ENCODE results near the gene GARIN5A.

DNA sequence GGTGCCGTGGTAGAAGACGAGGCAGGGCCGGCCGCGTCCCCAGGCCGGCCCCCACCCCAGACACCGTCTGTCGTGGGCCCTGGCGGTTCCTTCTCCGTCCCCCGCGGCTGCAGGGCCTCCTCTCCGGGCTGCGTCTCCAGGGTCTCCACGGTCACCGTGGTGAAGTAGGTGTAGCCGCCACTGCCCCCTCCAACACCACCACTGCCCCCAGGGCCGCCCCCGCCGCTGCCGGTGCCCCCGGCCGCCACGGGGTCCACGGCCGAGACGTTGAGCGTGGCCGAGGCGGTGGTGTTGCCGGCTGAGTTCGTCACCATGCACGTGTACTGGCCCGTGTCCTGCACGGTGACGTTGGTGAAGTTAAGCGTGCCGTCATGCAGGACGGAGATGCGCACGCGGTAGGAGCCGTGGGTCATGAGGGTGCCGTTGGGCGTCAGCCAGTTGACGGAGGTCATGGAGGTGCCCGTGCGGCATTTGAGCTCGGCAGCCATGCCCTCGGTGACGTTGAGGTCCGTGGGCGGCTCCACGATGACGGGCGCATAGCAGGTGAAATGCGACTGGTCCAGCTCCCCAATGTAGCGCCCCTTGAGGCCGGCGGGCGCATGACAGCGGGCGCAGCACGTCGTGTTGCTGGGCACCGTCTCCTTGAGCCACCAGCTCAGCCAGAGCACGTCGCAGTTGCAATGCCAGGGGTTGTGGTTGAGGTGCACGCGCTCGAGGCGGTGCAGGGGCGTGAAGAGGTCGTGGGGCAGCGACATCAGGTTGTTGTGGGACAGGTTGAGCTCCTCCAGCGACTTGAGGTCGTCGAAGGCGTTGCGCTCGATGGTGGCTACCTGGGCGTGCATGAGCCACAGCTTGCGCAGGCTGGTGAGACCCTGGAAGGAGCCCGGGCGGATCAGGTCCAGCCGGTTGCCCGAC lies 41.7 kb upstream of the GARIN5A start:
- TF ChIP-seq, protein P1, sequence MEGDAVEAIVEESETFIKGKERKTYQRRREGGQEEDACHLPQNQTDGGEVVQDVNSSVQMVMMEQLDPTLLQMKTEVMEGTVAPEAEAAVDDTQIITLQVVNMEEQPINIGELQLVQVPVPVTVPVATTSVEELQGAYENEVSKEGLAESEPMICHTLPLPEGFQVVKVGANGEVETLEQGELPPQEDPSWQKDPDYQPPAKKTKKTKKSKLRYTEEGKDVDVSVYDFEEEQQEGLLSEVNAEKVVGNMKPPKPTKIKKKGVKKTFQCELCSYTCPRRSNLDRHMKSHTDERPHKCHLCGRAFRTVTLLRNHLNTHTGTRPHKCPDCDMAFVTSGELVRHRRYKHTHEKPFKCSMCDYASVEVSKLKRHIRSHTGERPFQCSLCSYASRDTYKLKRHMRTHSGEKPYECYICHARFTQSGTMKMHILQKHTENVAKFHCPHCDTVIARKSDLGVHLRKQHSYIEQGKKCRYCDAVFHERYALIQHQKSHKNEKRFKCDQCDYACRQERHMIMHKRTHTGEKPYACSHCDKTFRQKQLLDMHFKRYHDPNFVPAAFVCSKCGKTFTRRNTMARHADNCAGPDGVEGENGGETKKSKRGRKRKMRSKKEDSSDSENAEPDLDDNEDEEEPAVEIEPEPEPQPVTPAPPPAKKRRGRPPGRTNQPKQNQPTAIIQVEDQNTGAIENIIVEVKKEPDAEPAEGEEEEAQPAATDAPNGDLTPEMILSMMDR (IDR thresholded peaks at IDR 0.05), result no peak
- TF ChIP-seq POLR2A (IDR thresholded peaks at IDR 0.05), result no peak
